Choroid plexus epithelial cell (primary cell): ENCODE measurements around the gene CHRNA5.
A peak's percentile ranks its signal among the peaks of the same experiment; 100 is the strongest.

Source experiments
- DNase-seq: peaks from one replicate; pipeline ENCODE4 v3.0.0-alpha.2; 2010; ENCODE audit warnings: low read depth
- H3K4me3 ChIP-seq: 2 replicates; pipeline ENCODE4 v1.5.1; 2011; ENCODE audit warnings: low read depth, mild to moderate bottlenecking, control low read depth, low read length, moderate library complexity
- TF ChIP-seq, protein P1 (sequence below): conservative IDR thresholded peaks from 2 replicates; pipeline ENCODE4 v1.5.1; 2011; ENCODE audit warnings: low read depth, mild to moderate bottlenecking, control low read depth, inconsistent platforms, low read length, moderate library complexity

The CHRNA5 gene

GRCh38 chr15:78620021-78620526 is 54.8 kb downstream of the CHRNA5 start:
- DNase-seq = peak; percentile 16
- H3K4me3 ChIP-seq = no peak overlapping the region
- TF ChIP-seq, protein P1, sequence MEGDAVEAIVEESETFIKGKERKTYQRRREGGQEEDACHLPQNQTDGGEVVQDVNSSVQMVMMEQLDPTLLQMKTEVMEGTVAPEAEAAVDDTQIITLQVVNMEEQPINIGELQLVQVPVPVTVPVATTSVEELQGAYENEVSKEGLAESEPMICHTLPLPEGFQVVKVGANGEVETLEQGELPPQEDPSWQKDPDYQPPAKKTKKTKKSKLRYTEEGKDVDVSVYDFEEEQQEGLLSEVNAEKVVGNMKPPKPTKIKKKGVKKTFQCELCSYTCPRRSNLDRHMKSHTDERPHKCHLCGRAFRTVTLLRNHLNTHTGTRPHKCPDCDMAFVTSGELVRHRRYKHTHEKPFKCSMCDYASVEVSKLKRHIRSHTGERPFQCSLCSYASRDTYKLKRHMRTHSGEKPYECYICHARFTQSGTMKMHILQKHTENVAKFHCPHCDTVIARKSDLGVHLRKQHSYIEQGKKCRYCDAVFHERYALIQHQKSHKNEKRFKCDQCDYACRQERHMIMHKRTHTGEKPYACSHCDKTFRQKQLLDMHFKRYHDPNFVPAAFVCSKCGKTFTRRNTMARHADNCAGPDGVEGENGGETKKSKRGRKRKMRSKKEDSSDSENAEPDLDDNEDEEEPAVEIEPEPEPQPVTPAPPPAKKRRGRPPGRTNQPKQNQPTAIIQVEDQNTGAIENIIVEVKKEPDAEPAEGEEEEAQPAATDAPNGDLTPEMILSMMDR = peak; percentile 33

- TF ChIP-seq, protein P1 = no peak
- no peak for DNase-seq
- no peak within 1 kb of the TSS for H3K4me3 ChIP-seq
Observed at GRCh38 chr15:78620527-78621421, 55.5 kb downstream of the CHRNA5 start, which contains the start of gene CHRNA3. CHRNA3 (minus strand) TSS chr15:78620996; CDS start chr15:78620794, 202 bp downstream.

- DNase-seq = no peak
- H3K4me3 ChIP-seq = no peak overlapping the region
- TF ChIP-seq, protein P1 = no peak
Observed at GRCh38 chr15:78621810-78622402, 56.6 kb downstream of the CHRNA5 start.

GRCh38 chr15:78623786-78624497 is 58.6 kb downstream of the CHRNA5 start:
- no peak overlapping the region for H3K4me3 ChIP-seq
- DNase-seq = no peak
- TF ChIP-seq, protein P1 = no peak

- TF ChIP-seq, protein P1 = no peak
- no peak for DNase-seq
Observed at GRCh38 chr15:78624651-78625590, 59.6 kb downstream of the CHRNA5 start.

GRCh38 chr15:78625606-78626280 is 60.4 kb downstream of the CHRNA5 start:
- TF ChIP-seq, protein P1 = no peak
- no peak overlapping the region for H3K4me3 ChIP-seq
- no peak for DNase-seq

More at GRCh38 chr15:78624651-78625590, 59.6 kb downstream of the CHRNA5 start:
- H3K4me3 ChIP-seq = no peak overlapping the region
